Activated naive CD8-positive, alpha-beta T cell (primary cell): Measurements from ENCODE around the gene SETD7.

Source experiments
- H3K27ac Mint-ChIP-seq: one replicate; pipeline ENCODE4 v1.8.0; 2021; ENCODE audit warnings: mixed read lengths
- H3K27me3 Mint-ChIP-seq: one replicate; pipeline ENCODE4 v1.8.0; 2021; ENCODE audit warnings: mixed read lengths
- H3K36me3 Mint-ChIP-seq: one replicate; pipeline ENCODE4 v1.8.0; 2021; ENCODE audit warnings: mixed read lengths
- H3K4me1 Mint-ChIP-seq: one replicate; pipeline ENCODE4 v1.8.0; 2021; ENCODE audit warnings: low read depth, mixed read lengths
- H3K4me3 Mint-ChIP-seq: one replicate; pipeline ENCODE4 v1.8.0; 2021; ENCODE audit warnings: mild to moderate bottlenecking, mixed read lengths
- H3K9me3 Mint-ChIP-seq: one replicate; pipeline ENCODE4 v1.8.0; 2021; ENCODE audit warnings: low read depth, mixed read lengths

SETD7 gene

GRCh38 chr4:139521754-139522401 lies 34.1 kb downstream of the SETD7 start:
- Mint-ChIP-seq H3K36me3 (peaks cover 3% of the 10 kb centered on the region), H3K4me1 (no peaks in the 10 kb centered on the region), H3K27me3 (no peaks in the 10 kb centered on the region), H3K9me3 (no peaks in the 10 kb centered on the region), H3K4me3 (no peak overlapping the region), H3K27ac (no peak overlapping the region)

- H3K27me3 Mint-ChIP-seq, result no peaks in the 10 kb centered on the region
- no peaks in the 10 kb centered on the region for H3K9me3 Mint-ChIP-seq
- no peak overlapping the region for H3K27ac Mint-ChIP-seq
- no peaks in the 10 kb centered on the region for H3K4me1 Mint-ChIP-seq
- H3K36me3 Mint-ChIP-seq, result peaks cover 8% of the 10 kb centered on the region
- no peak overlapping the region for H3K4me3 Mint-ChIP-seq
Measured at GRCh38 chr4:139515531-139515958, 40.5 kb downstream of the SETD7 start.

DNA sequence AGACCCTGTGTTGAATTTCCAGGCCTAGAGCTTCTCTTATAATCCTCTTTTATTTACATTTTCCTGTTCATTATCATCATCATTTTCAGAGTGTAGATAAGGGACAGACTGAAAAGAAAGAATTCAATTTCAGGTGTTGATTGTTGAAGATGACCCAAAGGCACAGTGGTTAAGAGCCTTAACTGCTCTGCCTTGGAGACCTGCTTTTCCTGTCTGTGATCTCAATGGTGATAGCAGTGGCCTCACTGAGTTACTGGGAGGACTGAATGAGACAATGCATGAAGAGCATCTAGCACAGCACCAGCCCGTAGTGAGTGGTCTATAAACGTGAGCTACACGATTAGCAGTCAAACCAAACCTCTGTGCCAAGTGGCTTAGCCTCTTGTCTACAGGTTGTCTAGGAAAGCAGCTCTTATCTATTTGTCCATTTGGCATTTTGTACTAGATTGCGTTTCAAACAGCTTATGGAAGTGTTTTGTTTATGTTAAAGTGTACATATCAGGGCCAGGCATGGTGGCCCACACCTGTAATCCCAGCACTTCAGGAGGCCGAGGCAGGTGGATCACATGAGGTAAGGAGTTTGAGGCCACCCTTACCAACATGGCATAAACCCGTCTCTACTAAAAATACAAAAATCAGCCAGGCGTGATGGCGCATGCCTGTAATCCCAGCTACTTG lies 41.5 kb downstream of the SETD7 start:
- Mint-ChIP-seq H3K36me3 (peaks cover 8% of the 10 kb centered on the region), H3K27ac (no peak overlapping the region), H3K9me3 (no peaks in the 10 kb centered on the region), H3K27me3 (no peaks in the 10 kb centered on the region), H3K4me3 (no peak overlapping the region), H3K4me1 (no peaks in the 10 kb centered on the region)

- no peaks in the 10 kb centered on the region for H3K4me1 Mint-ChIP-seq
- no peak overlapping the region for H3K27ac Mint-ChIP-seq
- no peak overlapping the region for H3K4me3 Mint-ChIP-seq
- peaks cover 6% of the 10 kb centered on the region for H3K36me3 Mint-ChIP-seq
- H3K27me3 Mint-ChIP-seq, result no peaks in the 10 kb centered on the region
- no peaks in the 10 kb centered on the region for H3K9me3 Mint-ChIP-seq
Measured at GRCh38 chr4:139511320-139511719, 44.7 kb downstream of the SETD7 start.

DNA sequence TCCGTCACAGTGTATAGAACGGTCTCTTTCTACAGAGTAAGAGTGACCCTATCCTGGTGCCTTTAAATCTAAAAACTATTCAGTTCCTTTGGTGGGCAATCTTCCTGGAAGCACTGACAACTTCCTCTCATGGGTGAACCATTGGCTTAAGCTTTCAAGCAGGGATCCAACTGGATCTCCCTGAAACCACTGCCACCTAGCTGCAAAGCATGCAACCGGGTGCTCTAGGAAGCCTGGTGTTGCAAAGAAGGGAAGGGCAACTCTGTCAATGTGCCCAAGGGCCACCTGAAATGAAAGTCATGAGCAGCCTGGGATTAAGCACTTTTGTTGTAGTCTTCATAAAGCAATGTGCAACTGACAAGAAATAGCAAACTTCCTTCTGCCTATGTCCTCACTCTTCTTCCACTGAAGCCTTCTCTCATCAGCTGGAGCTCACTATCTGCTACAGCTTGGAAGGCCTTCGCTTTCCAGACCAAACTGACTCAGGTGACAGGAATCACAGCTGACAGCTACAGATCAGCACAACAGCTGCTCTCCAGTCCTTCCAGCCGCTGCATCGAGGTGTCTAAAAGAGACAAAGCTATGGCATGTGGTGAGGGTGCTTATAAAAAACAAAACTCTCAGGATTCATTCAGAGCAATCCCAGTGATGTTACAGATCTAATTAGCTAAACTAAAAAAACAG lies 46.1 kb downstream of the SETD7 start:
- no peaks in the 10 kb centered on the region for H3K27me3 Mint-ChIP-seq
- H3K27ac Mint-ChIP-seq, result no peak overlapping the region
- H3K36me3 Mint-ChIP-seq, result peaks cover 2% of the 10 kb centered on the region
- H3K4me1 Mint-ChIP-seq, result no peaks in the 10 kb centered on the region
- no peak overlapping the region for H3K4me3 Mint-ChIP-seq
- H3K9me3 Mint-ChIP-seq, result no peaks in the 10 kb centered on the region

DNA sequence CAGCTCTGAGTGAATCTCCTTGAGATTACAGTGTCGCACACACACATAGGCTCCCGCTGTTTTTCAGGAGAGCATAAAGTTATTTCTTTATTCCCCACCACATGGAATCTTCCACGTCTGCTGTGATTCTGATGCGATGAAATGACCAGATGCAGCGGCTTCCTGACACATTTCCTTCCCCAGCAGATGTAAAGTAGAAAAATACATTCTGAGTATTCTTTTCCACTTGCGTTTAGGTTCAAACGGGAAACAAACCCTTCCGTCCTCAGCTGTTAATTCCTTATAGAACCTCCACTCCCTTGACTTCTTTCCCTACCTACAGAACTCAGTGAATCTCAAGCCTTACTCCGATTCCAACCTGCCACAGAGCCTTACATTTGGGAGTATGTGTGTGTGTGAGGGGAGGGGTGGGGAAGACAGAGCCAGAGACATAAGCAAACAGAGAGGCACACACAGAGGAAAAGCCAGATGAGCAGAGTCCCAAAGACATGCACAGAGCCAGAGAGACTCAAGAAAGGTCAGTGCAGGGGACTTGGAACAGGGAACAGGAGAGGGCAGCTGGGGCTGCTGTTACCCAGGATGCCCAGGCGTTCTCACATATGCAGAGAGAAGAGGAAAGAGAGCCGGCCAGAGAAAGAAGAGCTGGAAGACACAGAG lies 47.3 kb downstream of the SETD7 start:
- no peak overlapping the region for H3K27ac Mint-ChIP-seq
- no peak overlapping the region for H3K4me3 Mint-ChIP-seq
- H3K36me3 Mint-ChIP-seq, result peaks cover 2% of the 10 kb centered on the region
- no peaks in the 10 kb centered on the region for H3K27me3 Mint-ChIP-seq
- H3K4me1 Mint-ChIP-seq, result no peaks in the 10 kb centered on the region
- no peaks in the 10 kb centered on the region for H3K9me3 Mint-ChIP-seq

- Mint-ChIP-seq H3K27ac (no peak overlapping the region), H3K36me3 (peaks cover 2% of the 10 kb centered on the region), H3K4me3 (no peak overlapping the region)
Measured at GRCh38 chr4:139506774-139507173, 49.2 kb downstream of the SETD7 start.

GRCh38 chr4:139503622-139504166 lies 52.3 kb downstream of the SETD7 start:
- no peaks in the 10 kb centered on the region for H3K4me1 Mint-ChIP-seq
- no peak overlapping the region for H3K27ac Mint-ChIP-seq
- peaks cover 2% of the 10 kb centered on the region for H3K36me3 Mint-ChIP-seq
- no peak overlapping the region for H3K4me3 Mint-ChIP-seq
- no peaks in the 10 kb centered on the region for H3K9me3 Mint-ChIP-seq
- peaks cover 6% of the 10 kb centered on the region for H3K27me3 Mint-ChIP-seq

More at GRCh38 chr4:139506774-139507173, 49.2 kb downstream of the SETD7 start:
- H3K4me1 Mint-ChIP-seq, result no peaks in the 10 kb centered on the region
- no peaks in the 10 kb centered on the region for H3K9me3 Mint-ChIP-seq
- peaks cover 3% of the 10 kb centered on the region for H3K27me3 Mint-ChIP-seq

GRCh38 chr4:139501927-139502899 lies 53.8 kb downstream of the SETD7 start:
- Mint-ChIP-seq H3K9me3 (no peaks in the 10 kb centered on the region), H3K27me3 (peaks cover 6% of the 10 kb centered on the region), H3K4me3 (no peak overlapping the region), H3K36me3 (peaks cover 2% of the 10 kb centered on the region), H3K27ac (no peak overlapping the region), H3K4me1 (no peaks in the 10 kb centered on the region)

GRCh38 chr4:139501527-139501926 lies 54.5 kb downstream of the SETD7 start:
- no peaks in the 10 kb centered on the region for H3K4me1 Mint-ChIP-seq
- H3K9me3 Mint-ChIP-seq, result no peaks in the 10 kb centered on the region
- H3K36me3 Mint-ChIP-seq, result peaks cover under 1% of the 10 kb centered on the region
- H3K27me3 Mint-ChIP-seq, result peaks cover 6% of the 10 kb centered on the region
- H3K4me3 Mint-ChIP-seq, result no peak overlapping the region
- H3K27ac Mint-ChIP-seq, result no peak overlapping the region

DNA sequence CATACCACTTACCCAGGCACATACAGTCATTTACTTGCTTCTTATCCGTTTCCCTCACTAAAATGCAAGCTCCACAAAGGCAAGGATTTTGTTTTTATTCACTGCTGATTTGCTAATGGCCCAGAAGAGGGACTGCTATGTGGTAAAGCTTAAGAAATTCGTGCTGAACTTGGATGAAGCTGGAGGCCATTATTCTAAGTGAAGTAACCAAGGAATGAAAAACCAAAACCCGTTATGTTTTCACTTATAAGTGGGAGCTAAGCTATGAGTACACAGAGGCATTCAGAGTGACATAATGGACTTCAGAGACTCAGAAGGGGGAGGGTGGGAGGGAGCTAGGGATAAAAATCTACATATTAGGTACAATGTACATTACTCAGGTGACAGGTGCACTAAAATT lies 54.9 kb downstream of the SETD7 start:
- H3K36me3 Mint-ChIP-seq, result no peaks in the 10 kb centered on the region
- H3K27me3 Mint-ChIP-seq, result peaks cover 6% of the 10 kb centered on the region
- no peak overlapping the region for H3K27ac Mint-ChIP-seq
- H3K4me1 Mint-ChIP-seq, result no peaks in the 10 kb centered on the region
- no peaks in the 10 kb centered on the region for H3K9me3 Mint-ChIP-seq
- H3K4me3 Mint-ChIP-seq, result no peak overlapping the region

- no peaks in the 10 kb centered on the region for H3K9me3 Mint-ChIP-seq
- no peaks in the 10 kb centered on the region for H3K4me1 Mint-ChIP-seq
- H3K36me3 Mint-ChIP-seq, result no peaks in the 10 kb centered on the region
- H3K27me3 Mint-ChIP-seq, result peaks cover 7% of the 10 kb centered on the region
- no peak overlapping the region for H3K27ac Mint-ChIP-seq
- H3K4me3 Mint-ChIP-seq, result no peak overlapping the region
Measured at GRCh38 chr4:139499186-139499585, 56.8 kb downstream of the SETD7 start.

- no peak overlapping the region for H3K4me3 Mint-ChIP-seq
- H3K36me3 Mint-ChIP-seq, result peaks cover 2% of the 10 kb centered on the region
- peaks cover 5% of the 10 kb centered on the region for H3K27me3 Mint-ChIP-seq
- no peaks in the 10 kb centered on the region for H3K9me3 Mint-ChIP-seq
- no peak overlapping the region for H3K27ac Mint-ChIP-seq
- H3K4me1 Mint-ChIP-seq, result no peaks in the 10 kb centered on the region
Measured at GRCh38 chr4:139493176-139493575, 62.8 kb downstream of the SETD7 start.

GRCh38 chr4:139492429-139492828 lies 63.6 kb downstream of the SETD7 start:
- H3K27ac Mint-ChIP-seq, result no peak overlapping the region
- H3K36me3 Mint-ChIP-seq, result peaks cover 2% of the 10 kb centered on the region
- H3K4me3 Mint-ChIP-seq, result no peak overlapping the region
- peaks cover 5% of the 10 kb centered on the region for H3K27me3 Mint-ChIP-seq
- H3K9me3 Mint-ChIP-seq, result no peaks in the 10 kb centered on the region
- H3K4me1 Mint-ChIP-seq, result no peaks in the 10 kb centered on the region
